HG03066 (cell line): ENCODE measurements around the gene ZNF746.
"Not testable (repeated sequence)": the region's sequence is repeated elsewhere in the genome, so short reads cannot be mapped to it uniquely, and the experiment has no call there.

ENCODE experiments used
- ATAC-seq: cut with Tn5 transposase; IDR thresholded peaks from one replicate; pipeline ENCODE4 v1.9.1; 2021; ENCODE audit warnings: low read depth; ENCODE audit not compliant: unreplicated experiment

The ZNF746 gene

GRCh38 chr7:149460493-149461277 is 36.9 kb downstream of the ZNF746 start, which contains the start of gene ZNF777:
ZNF777 (minus strand) TSS chr7:149461062; CDS start chr7:149456022, 5,040 bp downstream.
- peak; percentile 93 for ATAC-seq

GRCh38 chr7:149459540-149460452 is 37.8 kb downstream of the ZNF746 start:
- ATAC-seq, result peak; percentile 32

GRCh38 chr7:149459201-149459539 is 38.4 kb downstream of the ZNF746 start:
- ATAC-seq, result no peak

- ATAC-seq, result no peak
Observed at GRCh38 chr7:149458235-149458634, 39.4 kb downstream of the ZNF746 start.

GRCh38 chr7:149457766-149458165 is 39.8 kb downstream of the ZNF746 start:
- ATAC-seq, result no peak

- ATAC-seq, result no peak
Observed at GRCh38 chr7:149456506-149457421, 40.8 kb downstream of the ZNF746 start.

- no peak for ATAC-seq
Observed at GRCh38 chr7:149455175-149455950, 42.2 kb downstream of the ZNF746 start.

- ATAC-seq, result no peak
Observed at GRCh38 chr7:149454750-149455149, 42.9 kb downstream of the ZNF746 start.

- no peak for ATAC-seq
Observed at GRCh38 chr7:149454006-149454405, 43.6 kb downstream of the ZNF746 start.

GRCh38 chr7:149450821-149451220 is 46.8 kb downstream of the ZNF746 start:
- no peak for ATAC-seq

- ATAC-seq, result no peak
Observed at GRCh38 chr7:149449897-149450296, 47.7 kb downstream of the ZNF746 start.

- no peak for ATAC-seq
Observed at GRCh38 chr7:149448961-149449360, 48.6 kb downstream of the ZNF746 start.

GRCh38 chr7:149446026-149446425 is 51.6 kb downstream of the ZNF746 start:
- not testable (repeated sequence) for ATAC-seq

- ATAC-seq, result no peak
Observed at GRCh38 chr7:149444287-149444686, 53.3 kb downstream of the ZNF746 start.

GRCh38 chr7:149443523-149443922 is 54.1 kb downstream of the ZNF746 start:
- no peak for ATAC-seq

- ATAC-seq, result no peak
Observed at GRCh38 chr7:149442924-149443323, 54.7 kb downstream of the ZNF746 start.

- no peak for ATAC-seq
Observed at GRCh38 chr7:149440222-149440621, 57.4 kb downstream of the ZNF746 start.

GRCh38 chr7:149436358-149436757 is 61.3 kb downstream of the ZNF746 start:
- ATAC-seq, result no peak

- no peak for ATAC-seq
Observed at GRCh38 chr7:149433124-149433523, 64.5 kb downstream of the ZNF746 start.
